Smooth muscle cell (in vitro differentiated cells): Measurements from ENCODE around the gene CHRDL2. TPM values are rescaled to one million over a fixed set of nuclear protein-coding genes. Genes with fewer than 3 reads are reported as not detected.

Experiments
- DNase-seq: peaks from one replicate; lab custom pipeline; 2025; ENCODE audit not compliant: unreplicated experiment; lab: John Stamatoyannopoulos, UW
- H2AFZ ChIP-seq: fragments of 200-600 bp; sonication (generic); 2 replicates; pipeline ENCODE4 v1.6.0; 2016; ENCODE audit warnings: antibody characterized with exemption, low read depth, mild to moderate bottlenecking
- H3F3A ChIP-seq: fragments of 200-600 bp; sonication (generic); 2 replicates; pipeline ENCODE4 v1.6.0; 2017; ENCODE audit warnings: antibody characterized with exemption, low read depth
- H3K27ac ChIP-seq: fragments of 200-600 bp; sonication (generic); 2 replicates; pipeline ENCODE4 v1.5.1; 2016; ENCODE audit warnings: low read depth, mild to moderate bottlenecking
- H3K27me3 ChIP-seq: fragments of 200-600 bp; sonication (generic); 2 replicates; pipeline ENCODE4 v1.6.1; 2016; ENCODE audit warnings: low read depth, mild to moderate bottlenecking
- H3K36me3 ChIP-seq: fragments of 200-600 bp; sonication (generic); 2 replicates; pipeline ENCODE4 v1.5.1; 2016; ENCODE audit warnings: low read depth
- H3K4me1 ChIP-seq: fragments of 200-600 bp; sonication (generic); 2 replicates; pipeline ENCODE4 v1.5.1; 2016; ENCODE audit warnings: low read depth
- H3K4me2 ChIP-seq: fragments of 200-600 bp; sonication (generic); 2 replicates; pipeline ENCODE4 v1.6.0; 2016; ENCODE audit warnings: mild to moderate bottlenecking
- H3K4me3 ChIP-seq: fragments of 200-600 bp; sonication (generic); 2 replicates; pipeline ENCODE4 v1.5.1; 2016; ENCODE audit warnings: mild to moderate bottlenecking
- H3K79me2 ChIP-seq: fragments of 200-600 bp; sonication (generic); 2 replicates; pipeline ENCODE4 v1.6.0; 2016; ENCODE audit warnings: low read depth, mild to moderate bottlenecking
- H3K9ac ChIP-seq: fragments of 200-600 bp; sonication (generic); 2 replicates; pipeline ENCODE4 v1.6.0; 2016; ENCODE audit warnings: low read depth
- H3K9me3 ChIP-seq: fragments of 200-600 bp; sonication (generic); replicated peaks from 2 replicates; pipeline ENCODE4 v1.5.1; 2016; ENCODE audit warnings: low read depth
- H4K20me1 ChIP-seq: fragments of 200-600 bp; sonication (generic); 2 replicates; pipeline ENCODE4 v1.6.0; 2016; ENCODE audit warnings: low read depth
- WGBS: methylation state at CpG from one replicate; pipeline ENCODE4 v1.1.7; 2016; ENCODE audit warnings: low lambda C conversion rate; 5-methylcytosine and 5-hydroxymethylcytosine counted together
- polyA plus RNA-seq: library from polyadenylated mRNA; unstranded; fragments of >200 nt; fragmentation: Nextera tagmentation; extraction: Ambion mirVana; gene quantifications from 2 replicates; pipeline ENCODE4 v1.2.1, GENCODE V29; 2016
- total RNA-seq: library from RNA; depleted of rRNA; stranded (reverse); fragments of >200 nt; gene quantifications from 2 replicates; pipeline ENCODE4 v1.2.3, GENCODE V29; 2014
- TF ChIP-seq, protein P1 (sequence below): fragments of 200-600 bp; sonication (generic); IDR thresholded peaks from 2 replicates; pipeline ENCODE4 v1.5.1; 2017; ENCODE audit warnings: borderline replicate concordance, mild to moderate bottlenecking, antibody characterized with exemption; ENCODE audit not compliant: insufficient read depth, poor library complexity, severe bottlenecking

Gene CHRDL2
- total and polyA plus RNA-seq, 2 experiments from 2014 or later, result 13.8 to 71.4 TPM

DNA sequence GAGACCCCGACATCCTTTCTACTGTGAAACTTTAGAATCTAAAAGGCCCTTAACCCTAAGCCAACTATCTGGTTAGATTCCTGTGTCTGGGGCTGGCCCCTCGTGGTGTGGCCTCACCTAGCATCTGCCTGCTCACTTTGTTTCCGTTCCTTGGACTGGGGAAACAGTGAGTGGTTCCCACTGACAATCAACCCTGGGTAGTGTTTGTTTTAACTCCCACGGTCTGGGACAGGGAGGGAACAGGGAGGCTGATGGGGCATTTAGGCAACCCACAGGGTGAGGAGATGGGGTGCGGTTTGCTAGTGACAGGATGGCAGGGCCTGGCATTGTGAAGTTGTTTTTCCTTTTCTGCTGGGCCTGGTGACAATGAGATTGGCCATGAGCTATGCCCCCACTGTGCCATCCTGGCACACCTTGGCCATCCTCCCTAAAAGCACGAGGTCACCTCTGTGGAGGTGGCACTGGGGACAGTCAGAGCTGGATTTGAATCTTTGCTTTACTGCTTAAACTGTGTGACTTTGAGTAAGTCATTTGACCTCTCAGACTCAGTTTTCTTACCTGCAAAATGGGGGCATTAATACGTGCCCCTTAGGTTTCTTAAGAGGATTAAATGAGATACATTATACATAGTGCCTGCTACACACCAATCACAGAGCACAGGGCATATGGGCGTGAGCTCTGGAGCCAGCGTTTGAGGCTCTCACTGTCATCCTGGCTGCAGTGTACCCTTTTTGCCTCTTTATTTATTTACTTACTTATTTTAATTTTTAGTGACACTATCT, 31.4 kb downstream of the CHRDL2 start:
- no peak for DNase-seq
- WGBS, result 87% methylated on average over 9 of the region's 9 CpGs
- Histone ChIP-seq H3K79me2 (no peaks in the 10 kb centered on the region), H3K36me3 (no peaks in the 10 kb centered on the region), H3K4me2 (no peak overlapping the region), H3K27ac (no peak overlapping the region), H3K9me3 (no peaks in the 10 kb centered on the region), H2AFZ (no peak overlapping the region), H3K9ac (no peak overlapping the region), H3K27me3 (no peaks in the 10 kb centered on the region), H3F3A (no peaks in the 10 kb centered on the region), H4K20me1 (no peaks in the 10 kb centered on the region), H3K4me1 (peaks cover 8% of the 10 kb centered on the region), H3K4me3 (no peak overlapping the region)
- TF ChIP-seq, protein P1, sequence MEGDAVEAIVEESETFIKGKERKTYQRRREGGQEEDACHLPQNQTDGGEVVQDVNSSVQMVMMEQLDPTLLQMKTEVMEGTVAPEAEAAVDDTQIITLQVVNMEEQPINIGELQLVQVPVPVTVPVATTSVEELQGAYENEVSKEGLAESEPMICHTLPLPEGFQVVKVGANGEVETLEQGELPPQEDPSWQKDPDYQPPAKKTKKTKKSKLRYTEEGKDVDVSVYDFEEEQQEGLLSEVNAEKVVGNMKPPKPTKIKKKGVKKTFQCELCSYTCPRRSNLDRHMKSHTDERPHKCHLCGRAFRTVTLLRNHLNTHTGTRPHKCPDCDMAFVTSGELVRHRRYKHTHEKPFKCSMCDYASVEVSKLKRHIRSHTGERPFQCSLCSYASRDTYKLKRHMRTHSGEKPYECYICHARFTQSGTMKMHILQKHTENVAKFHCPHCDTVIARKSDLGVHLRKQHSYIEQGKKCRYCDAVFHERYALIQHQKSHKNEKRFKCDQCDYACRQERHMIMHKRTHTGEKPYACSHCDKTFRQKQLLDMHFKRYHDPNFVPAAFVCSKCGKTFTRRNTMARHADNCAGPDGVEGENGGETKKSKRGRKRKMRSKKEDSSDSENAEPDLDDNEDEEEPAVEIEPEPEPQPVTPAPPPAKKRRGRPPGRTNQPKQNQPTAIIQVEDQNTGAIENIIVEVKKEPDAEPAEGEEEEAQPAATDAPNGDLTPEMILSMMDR, result no peak

DNA sequence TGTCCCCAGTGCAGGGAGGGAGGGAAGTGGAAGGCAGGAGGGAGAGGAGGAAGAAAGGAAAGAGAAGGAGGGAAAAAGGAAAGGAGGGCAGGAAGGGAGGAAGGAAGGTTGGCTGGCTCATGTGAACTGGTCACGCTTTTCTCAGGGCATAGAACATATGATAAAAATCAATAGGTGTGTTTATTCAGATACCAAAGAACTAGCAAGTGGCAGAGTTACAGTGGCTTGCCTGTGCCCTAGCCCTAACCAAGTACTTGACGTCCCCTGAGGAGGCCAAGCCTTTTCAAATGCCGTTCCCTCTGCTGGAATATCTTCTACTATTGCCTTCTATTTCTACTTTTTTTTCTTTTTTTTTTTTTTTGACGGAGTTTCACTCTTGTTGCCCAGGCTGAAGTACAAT, 33.5 kb downstream of the CHRDL2 start:
- DNase-seq, result no peak
- peaks cover 8% of the 10 kb centered on the region for H3K4me1 ChIP-seq
- no peaks in the 10 kb centered on the region for H4K20me1 ChIP-seq
- H3K9me3 ChIP-seq, result no peaks in the 10 kb centered on the region
- H3F3A ChIP-seq, result no peaks in the 10 kb centered on the region
- H2AFZ ChIP-seq, result no peak overlapping the region
- no peaks in the 10 kb centered on the region for H3K36me3 ChIP-seq
- peak overlapping the region; percentile 71 for H3K4me2 ChIP-seq
- no peaks in the 10 kb centered on the region for H3K27me3 ChIP-seq
- WGBS, result 88% methylated on average over 4 of the region's 4 CpGs
- TF ChIP-seq, protein P1, result no peak
- H3K27ac ChIP-seq, result peak overlapping the region; percentile 97
- H3K79me2 ChIP-seq, result no peaks in the 10 kb centered on the region
- H3K9ac ChIP-seq, result peak overlapping the region; percentile 91
- H3K4me3 ChIP-seq, result no peak overlapping the region

DNA sequence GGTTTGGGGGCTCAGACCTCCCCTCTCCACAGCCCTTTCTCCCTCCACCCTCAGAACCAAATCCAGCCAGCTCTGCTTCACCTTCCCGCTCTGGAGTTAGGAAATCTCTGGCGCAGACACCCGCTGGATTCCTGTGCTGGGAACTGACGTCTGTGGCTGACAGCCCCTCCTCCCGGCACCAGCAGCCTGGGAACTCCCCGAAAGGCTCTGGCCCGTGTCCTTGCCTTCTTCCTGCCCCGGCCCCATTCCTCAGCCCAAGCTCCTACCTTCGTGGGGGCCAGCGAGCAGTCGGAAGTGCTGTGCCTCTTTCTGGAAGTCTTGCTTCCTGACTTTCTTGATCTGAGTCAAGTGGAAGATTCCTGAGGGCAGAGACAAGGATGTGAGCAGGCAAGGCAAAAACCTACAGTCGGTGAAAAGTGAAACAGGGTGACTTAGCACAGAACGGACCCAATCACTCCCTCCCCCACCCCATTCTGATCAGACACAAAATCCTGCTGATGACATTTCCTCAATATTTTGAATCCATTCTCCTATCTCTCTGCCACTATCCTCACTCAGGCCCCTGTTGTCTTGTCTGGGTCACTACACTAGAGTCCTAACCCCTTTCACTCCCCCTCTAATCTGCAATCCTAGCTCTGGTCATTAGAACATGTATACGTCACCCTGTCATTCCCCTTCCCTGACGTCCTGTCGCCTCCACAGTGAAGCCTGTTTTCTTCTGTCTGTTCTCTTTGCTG, 34.1 kb downstream of the CHRDL2 start:
- H3K27ac ChIP-seq, result peak overlapping the region; percentile 97
- H3F3A ChIP-seq, result no peaks in the 10 kb centered on the region
- no peak overlapping the region for H3K4me3 ChIP-seq
- H3K9ac ChIP-seq, result peak overlapping the region; percentile 91
- peak overlapping the region; percentile 71 for H3K4me2 ChIP-seq
- TF ChIP-seq, protein P1, result no peak
- H2AFZ ChIP-seq, result no peak overlapping the region
- H3K27me3 ChIP-seq, result no peaks in the 10 kb centered on the region
- 14% methylated on average over 16 of the region's 16 CpGs for whole genome bisulfite sequencing
- H4K20me1 ChIP-seq, result no peaks in the 10 kb centered on the region
- H3K36me3 ChIP-seq, result no peaks in the 10 kb centered on the region
- DNase-seq, result peak; percentile 31
- no peaks in the 10 kb centered on the region for H3K9me3 ChIP-seq
- H3K79me2 ChIP-seq, result no peaks in the 10 kb centered on the region
- H3K4me1 ChIP-seq, result peaks cover 8% of the 10 kb centered on the region
